GM23338 (cell line): Measurements from ENCODE around the gene GSN. TPM values are rescaled to one million over a fixed set of nuclear protein-coding genes. Genes with fewer than 3 reads are reported as not detected.

ENCODE experiments used
- ATAC-seq: fragments of 200-7000 bp; cut with Tn5 transposase; 3 replicates; pipeline ENCODE4 v1.9.1; 2020
- DNase-seq: peaks from one replicate; pipeline ENCODE4 v3.0.0-alpha.2; 2015; ENCODE audit warnings: low spot score
- H2AFZ ChIP-seq: fragments of 200-600 bp; sonication (generic); 2 replicates; pipeline ENCODE4 v1.8.0; 2016; ENCODE audit warnings: antibody characterized with exemption, mild to moderate bottlenecking, moderate library complexity
- H3F3A ChIP-seq: fragments of 200-600 bp; sonication (generic); replicated peaks from 2 replicates; pipeline ENCODE4 v1.8.0; 2017; ENCODE audit warnings: antibody characterized with exemption, mixed run types, low read depth
- H3K27ac ChIP-seq: fragments of 200-600 bp; sonication (generic); 2 replicates; pipeline ENCODE4 v1.6.1; 2016; ENCODE audit warnings: low read depth
- H3K27me3 ChIP-seq: fragments of 200-600 bp; sonication (generic); 2 replicates; pipeline ENCODE4 v1.8.0; 2016; ENCODE audit warnings: mild to moderate bottlenecking, mixed run types, moderate library complexity; ENCODE audit not compliant: insufficient read depth
- H3K36me3 ChIP-seq: fragments of 200-600 bp; sonication (generic); 2 replicates; pipeline ENCODE4 v1.8.0; 2016; ENCODE audit warnings: mild to moderate bottlenecking; ENCODE audit not compliant: insufficient read depth
- H3K4me1 ChIP-seq: fragments of 200-600 bp; sonication (generic); 2 replicates; pipeline ENCODE4 v1.8.0; 2016; ENCODE audit warnings: mild to moderate bottlenecking, moderate library complexity; ENCODE audit not compliant: insufficient read depth
- H3K4me2 ChIP-seq: fragments of 200-600 bp; sonication (generic); 2 replicates; pipeline ENCODE4 v1.7.1; 2017; ENCODE audit warnings: mixed run types
- H3K4me3 ChIP-seq: fragments of 200-600 bp; sonication (generic); 2 replicates; pipeline ENCODE4 v1.6.1; 2016; ENCODE audit warnings: mixed run types
- H3K79me2 ChIP-seq: fragments of 200-600 bp; sonication (generic); replicated peaks from 2 replicates; pipeline ENCODE4 v1.8.0; 2017; ENCODE audit warnings: mild to moderate bottlenecking; ENCODE audit not compliant: insufficient read depth
- H3K9me2 ChIP-seq: fragments of 200-600 bp; sonication (generic); 2 replicates; pipeline ENCODE4 v1.8.0; 2017; ENCODE audit not compliant: insufficient read depth
- H4K20me1 ChIP-seq: fragments of 200-600 bp; sonication (generic); replicated peaks from 2 replicates; pipeline ENCODE4 v1.8.0; 2017; ENCODE audit warnings: mild to moderate bottlenecking; ENCODE audit not compliant: insufficient read depth
- H3K27ac Mint-ChIP-seq: 2 replicates; pipeline ENCODE4 v1.8.0; 2020; ENCODE audit warnings: inconsistent platforms, mild to moderate bottlenecking, moderate library complexity, mixed read lengths
- H3K27me3 Mint-ChIP-seq: 3 replicates; pipeline ENCODE4 v1.8.0; 2022; ENCODE audit warnings: low read depth, mild to moderate bottlenecking, moderate library complexity, mixed read lengths, inconsistent platforms; ENCODE audit not compliant: insufficient read depth, poor library complexity
- H3K36me3 Mint-ChIP-seq: 3 replicates; pipeline ENCODE4 v1.8.0; 2021; ENCODE audit warnings: low read depth, mild to moderate bottlenecking, inconsistent platforms, moderate library complexity, mixed read lengths
- H3K4me1 Mint-ChIP-seq: 3 replicates; pipeline ENCODE4 v1.8.0; 2020; ENCODE audit warnings: mild to moderate bottlenecking, inconsistent platforms, mixed read lengths
- H3K4me3 Mint-ChIP-seq: 3 replicates; pipeline ENCODE4 v1.8.0; 2021; ENCODE audit warnings: moderate library complexity, mild to moderate bottlenecking, inconsistent platforms, mixed read lengths
- H3K9me3 Mint-ChIP-seq: 3 replicates; pipeline ENCODE4 v1.8.0; 2020; ENCODE audit warnings: moderate library complexity, mild to moderate bottlenecking, inconsistent platforms, mixed read lengths
- CREB1 ChIP-seq: fragments of 250-450 bp; sonication (Bioruptor Pico); IDR thresholded peaks from 2 replicates; pipeline ENCODE4 v1.5.0; 2020; ENCODE audit warnings: low read depth, mild to moderate bottlenecking, moderate library complexity
- EZH2 ChIP-seq: fragments of 200-600 bp; sonication (generic); IDR thresholded peaks from one replicate; pipeline ENCODE4 v1.8.0; 2017; ENCODE audit warnings: antibody characterized with exemption, mild to moderate bottlenecking, low read depth; ENCODE audit not compliant: unreplicated experiment
- EZH2phosphoT487 ChIP-seq: fragments of 200-600 bp; sonication (generic); IDR thresholded peaks from one replicate; pipeline ENCODE4 v1.8.1; 2018; ENCODE audit warnings: antibody characterized with exemption; ENCODE audit not compliant: unreplicated experiment
- JUNB ChIP-seq: IDR thresholded peaks from one replicate; pipeline ENCODE4 v1.6.1; 2016; ENCODE audit warnings: antibody characterized with exemption; ENCODE audit not compliant: unreplicated experiment
- POLR2AphosphoS5 ChIP-seq: IDR thresholded peaks from 2 replicates; pipeline ENCODE4 v1.6.1; 2016; ENCODE audit warnings: antibody characterized with exemption, low read depth
- STAT1 ChIP-seq: IDR thresholded peaks from one replicate; pipeline ENCODE4 v1.6.1; 2016; ENCODE audit warnings: antibody characterized with exemption; ENCODE audit not compliant: unreplicated experiment
- ZNF114 ChIP-seq: fragments of 250-450 bp; sonication (Bioruptor Pico); IDR thresholded peaks from 2 replicates; pipeline ENCODE4 v1.5.0; 2020; ENCODE audit warnings: mild to moderate bottlenecking, moderate library complexity
- ZNF331 ChIP-seq: fragments of 250-450 bp; sonication (Bioruptor Pico); IDR thresholded peaks from 2 replicates; pipeline ENCODE4 v1.5.0; 2020; ENCODE audit warnings: low read depth, mild to moderate bottlenecking, moderate library complexity
- polyA plus RNA-seq: library from polyadenylated mRNA; unstranded; fragments of >200 nt; fragmentation: Nextera tagmentation; extraction: Ambion mirVana; gene quantifications from 2 replicates; pipeline ENCODE4 v1.2.1, GENCODE V29; 2016
- total RNA-seq: library from RNA; depleted of rRNA; stranded (reverse); fragments of >200 nt; shearing (Covaris generic); gene quantifications from 2 replicates; pipeline ENCODE4 v1.2.3, GENCODE V29; 2014
- TF ChIP-seq, protein P1 (sequence below): fragments of 250-450 bp; sonication (Bioruptor Pico); IDR thresholded peaks from 2 replicates; pipeline ENCODE4 v1.5.0; 2020; ENCODE audit warnings: mild to moderate bottlenecking, moderate library complexity
- TF ChIP-seq, protein P2 (sequence below): IDR thresholded peaks from 2 replicates; pipeline ENCODE4 v1.6.1; 2016; ENCODE audit warnings: antibody characterized with exemption
- TF ChIP-seq, protein P3 (sequence below), 2 experiments: fragments of 200-600 bp in 1 of 2; sonication (generic) in 1 of 2; conservative IDR thresholded peaks; 2 replicates each; pipeline versions ENCODE4 v1.5.1 to v1.6.1; 2016 to 2017; ENCODE audit warnings: antibody characterized with exemption in 2 of 2, low read depth in 2 of 2, mild to moderate bottlenecking in 2 of 2, moderate library complexity in 1 of 2

Gene GSN
- total and polyA plus RNA-seq, 2 experiments from 2014 or later: 30.2 to 85.7 TPM

DNA sequence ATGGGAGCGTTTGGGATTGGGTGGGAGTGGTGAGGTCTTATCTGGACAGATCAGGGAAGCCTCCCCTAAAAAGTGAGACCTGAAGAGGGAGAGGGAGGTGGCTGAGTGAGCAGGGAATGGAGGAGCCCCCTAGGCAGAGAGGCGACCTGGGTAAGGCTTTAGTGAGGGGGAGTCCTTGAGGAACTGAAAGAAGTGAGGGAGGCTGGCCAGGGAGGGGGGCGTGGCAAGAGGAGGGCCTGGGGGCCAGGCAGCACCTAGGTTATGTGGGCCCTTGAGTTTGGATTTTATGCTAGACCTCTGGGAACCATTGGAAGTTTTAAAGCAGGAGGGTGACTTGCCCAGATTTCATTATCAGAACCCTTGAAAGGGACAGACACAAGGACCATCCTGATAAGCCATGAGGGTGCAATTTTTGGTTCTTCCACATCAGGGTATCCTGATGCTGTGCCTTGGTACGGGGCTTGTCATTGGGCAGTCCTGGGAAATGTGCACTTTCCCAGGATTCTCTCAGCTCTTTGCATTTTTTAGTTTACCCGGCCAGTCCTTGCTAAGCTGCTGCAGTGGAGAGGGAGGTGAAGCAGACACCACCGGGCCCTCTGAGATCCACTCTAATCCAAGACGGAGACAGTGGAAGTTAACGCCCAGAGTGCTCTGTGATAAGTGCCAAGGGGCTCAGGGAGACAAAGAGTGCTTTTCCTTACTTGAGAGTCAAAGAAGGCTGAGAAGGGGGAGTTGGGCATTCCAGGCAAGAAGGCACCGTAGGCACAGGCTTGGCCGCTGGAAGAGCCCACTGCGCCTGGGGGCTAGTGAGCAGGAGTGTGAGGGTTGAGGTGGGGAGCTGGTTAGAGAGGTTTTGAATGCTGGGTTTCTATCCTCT is 16.1 kb downstream of the GSN start (continued):
- TF ChIP-seq, protein P1, sequence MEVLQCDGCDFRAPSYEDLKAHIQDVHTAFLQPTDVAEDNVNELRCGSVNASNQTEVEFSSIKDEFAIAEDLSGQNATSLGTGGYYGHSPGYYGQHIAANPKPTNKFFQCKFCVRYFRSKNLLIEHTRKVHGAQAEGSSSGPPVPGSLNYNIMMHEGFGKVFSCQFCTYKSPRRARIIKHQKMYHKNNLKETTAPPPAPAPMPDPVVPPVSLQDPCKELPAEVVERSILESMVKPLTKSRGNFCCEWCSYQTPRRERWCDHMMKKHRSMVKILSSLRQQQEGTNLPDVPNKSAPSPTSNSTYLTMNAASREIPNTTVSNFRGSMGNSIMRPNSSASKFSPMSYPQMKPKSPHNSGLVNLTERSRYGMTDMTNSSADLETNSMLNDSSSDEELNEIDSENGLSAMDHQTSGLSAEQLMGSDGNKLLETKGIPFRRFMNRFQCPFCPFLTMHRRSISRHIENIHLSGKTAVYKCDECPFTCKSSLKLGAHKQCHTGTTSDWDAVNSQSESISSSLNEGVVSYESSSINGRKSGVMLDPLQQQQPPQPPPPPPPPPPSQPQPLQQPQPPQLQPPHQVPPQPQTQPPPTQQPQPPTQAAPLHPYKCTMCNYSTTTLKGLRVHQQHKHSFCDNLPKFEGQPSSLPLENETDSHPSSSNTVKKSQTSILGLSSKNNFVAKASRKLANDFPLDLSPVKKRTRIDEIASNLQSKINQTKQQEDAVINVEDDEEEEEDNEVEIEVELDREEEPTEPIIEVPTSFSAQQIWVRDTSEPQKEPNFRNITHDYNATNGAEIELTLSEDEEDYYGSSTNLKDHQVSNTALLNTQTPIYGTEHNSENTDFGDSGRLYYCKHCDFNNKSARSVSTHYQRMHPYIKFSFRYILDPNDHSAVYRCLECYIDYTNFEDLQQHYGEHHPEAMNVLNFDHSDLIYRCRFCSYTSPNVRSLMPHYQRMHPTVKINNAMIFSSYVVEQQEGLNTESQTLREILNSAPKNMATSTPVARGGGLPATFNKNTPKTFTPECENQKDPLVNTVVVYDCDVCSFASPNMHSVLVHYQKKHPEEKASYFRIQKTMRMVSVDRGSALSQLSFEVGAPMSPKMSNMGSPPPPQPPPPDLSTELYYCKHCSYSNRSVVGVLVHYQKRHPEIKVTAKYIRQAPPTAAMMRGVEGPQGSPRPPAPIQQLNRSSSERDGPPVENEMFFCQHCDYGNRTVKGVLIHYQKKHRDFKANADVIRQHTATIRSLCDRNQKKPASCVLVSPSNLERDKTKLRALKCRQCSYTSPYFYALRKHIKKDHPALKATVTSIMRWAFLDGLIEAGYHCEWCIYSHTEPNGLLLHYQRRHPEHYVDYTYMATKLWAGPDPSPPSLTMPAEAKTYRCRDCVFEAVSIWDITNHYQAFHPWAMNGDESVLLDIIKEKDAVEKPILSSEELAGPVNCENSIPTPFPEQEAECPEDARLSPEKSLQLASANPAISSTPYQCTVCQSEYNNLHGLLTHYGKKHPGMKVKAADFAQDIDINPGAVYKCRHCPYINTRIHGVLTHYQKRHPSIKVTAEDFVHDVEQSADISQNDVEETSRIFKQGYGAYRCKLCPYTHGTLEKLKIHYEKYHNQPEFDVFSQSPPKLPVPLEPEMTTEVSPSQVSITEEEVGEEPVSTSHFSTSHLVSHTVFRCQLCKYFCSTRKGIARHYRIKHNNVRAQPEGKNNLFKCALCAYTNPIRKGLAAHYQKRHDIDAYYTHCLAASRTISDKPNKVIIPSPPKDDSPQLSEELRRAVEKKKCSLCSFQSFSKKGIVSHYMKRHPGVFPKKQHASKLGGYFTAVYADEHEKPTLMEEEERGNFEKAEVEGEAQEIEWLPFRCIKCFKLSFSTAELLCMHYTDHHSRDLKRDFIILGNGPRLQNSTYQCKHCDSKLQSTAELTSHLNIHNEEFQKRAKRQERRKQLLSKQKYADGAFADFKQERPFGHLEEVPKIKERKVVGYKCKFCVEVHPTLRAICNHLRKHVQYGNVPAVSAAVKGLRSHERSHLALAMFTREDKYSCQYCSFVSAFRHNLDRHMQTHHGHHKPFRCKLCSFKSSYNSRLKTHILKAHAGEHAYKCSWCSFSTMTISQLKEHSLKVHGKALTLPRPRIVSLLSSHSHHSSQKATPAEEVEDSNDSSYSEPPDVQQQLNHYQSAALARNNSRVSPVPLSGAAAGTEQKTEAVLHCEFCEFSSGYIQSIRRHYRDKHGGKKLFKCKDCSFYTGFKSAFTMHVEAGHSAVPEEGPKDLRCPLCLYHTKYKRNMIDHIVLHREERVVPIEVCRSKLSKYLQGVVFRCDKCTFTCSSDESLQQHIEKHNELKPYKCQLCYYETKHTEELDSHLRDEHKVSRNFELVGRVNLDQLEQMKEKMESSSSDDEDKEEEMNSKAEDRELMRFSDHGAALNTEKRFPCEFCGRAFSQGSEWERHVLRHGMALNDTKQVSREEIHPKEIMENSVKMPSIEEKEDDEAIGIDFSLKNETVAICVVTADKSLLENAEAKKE (CRISPR knock-in tag): no peak
- TF ChIP-seq ZNF114 (CRISPR knock-in tag): no peak

DNA sequence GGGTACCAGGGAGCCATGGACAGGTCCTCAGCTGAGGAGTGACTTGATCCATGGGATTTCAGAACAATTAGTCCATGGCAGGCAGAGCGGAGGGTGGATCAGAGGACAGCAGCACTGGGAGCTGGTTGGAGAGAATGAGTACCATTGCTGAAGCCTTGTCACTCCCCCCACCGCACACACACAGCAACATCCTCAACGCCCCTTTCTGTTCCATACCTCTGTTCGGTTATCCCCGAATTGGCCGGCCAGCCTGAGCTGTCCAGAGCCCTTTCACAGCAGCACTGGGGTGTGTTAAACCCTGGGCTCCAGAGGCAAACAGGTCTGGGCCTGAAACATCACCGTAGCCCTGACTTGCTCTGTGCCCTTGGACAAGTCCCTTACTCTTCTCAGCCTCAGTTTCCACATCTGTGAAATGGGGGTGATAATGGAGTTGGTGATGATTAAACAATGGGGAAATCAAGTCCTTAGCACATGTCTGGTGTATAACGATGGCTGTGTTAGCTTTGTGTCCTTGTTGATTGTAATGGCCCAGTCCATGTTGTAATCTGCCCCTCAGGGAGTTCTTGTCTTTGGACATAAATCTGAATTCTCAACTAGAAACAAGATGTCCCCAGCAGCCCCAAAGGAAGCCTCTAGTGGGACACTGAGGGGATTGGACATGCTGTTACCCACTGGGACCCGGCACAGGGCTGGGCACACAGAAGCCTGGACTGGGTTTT is 16.9 kb downstream of the GSN start:
- Mint-ChIP-seq H3K9me3 (no peaks in the 10 kb centered on the region; the same call in 2 of the 3 replicates), H3K4me1 (peaks cover 47% of the 10 kb centered on the region), H3K27me3 (peaks cover 69% of the 10 kb centered on the region), H3K36me3 (peaks cover 20% of the 10 kb centered on the region; the same call in 2 of the 3 replicates), H3K4me3 (no peak overlapping the region), H3K27ac (no peak overlapping the region)
- H3K27ac ChIP-seq: no peak overlapping the region
- H3K4me1 ChIP-seq: peaks cover 38% of the 10 kb centered on the region
- peaks cover 14% of the 10 kb centered on the region for H4K20me1 ChIP-seq
- DNase-seq (no peak), ATAC-seq (no peak)
- H3K79me2 ChIP-seq: no peaks in the 10 kb centered on the region
- H3K36me3 ChIP-seq: no peaks in the 10 kb centered on the region
- H3F3A ChIP-seq: peaks cover 12% of the 10 kb centered on the region
- H3K4me2 ChIP-seq: no peak overlapping the region
- H3K4me3 ChIP-seq: no peak overlapping the region
- peaks cover 84% of the 10 kb centered on the region for H3K27me3 ChIP-seq
- TF ChIP-seq EZH2 (no peak), JUNB (no peak), ZNF114 (CRISPR knock-in tag) (no peak), ZNF331 (CRISPR knock-in tag) (no peak), POLR2AphosphoS5 (no peak), EZH2phosphoT487 (no peak), STAT1 (no peak), CREB1 (no peak)
- TF ChIP-seq, protein P2, sequence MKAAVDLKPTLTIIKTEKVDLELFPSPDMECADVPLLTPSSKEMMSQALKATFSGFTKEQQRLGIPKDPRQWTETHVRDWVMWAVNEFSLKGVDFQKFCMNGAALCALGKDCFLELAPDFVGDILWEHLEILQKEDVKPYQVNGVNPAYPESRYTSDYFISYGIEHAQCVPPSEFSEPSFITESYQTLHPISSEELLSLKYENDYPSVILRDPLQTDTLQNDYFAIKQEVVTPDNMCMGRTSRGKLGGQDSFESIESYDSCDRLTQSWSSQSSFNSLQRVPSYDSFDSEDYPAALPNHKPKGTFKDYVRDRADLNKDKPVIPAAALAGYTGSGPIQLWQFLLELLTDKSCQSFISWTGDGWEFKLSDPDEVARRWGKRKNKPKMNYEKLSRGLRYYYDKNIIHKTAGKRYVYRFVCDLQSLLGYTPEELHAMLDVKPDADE: no peak
- TF ChIP-seq, protein P3, sequence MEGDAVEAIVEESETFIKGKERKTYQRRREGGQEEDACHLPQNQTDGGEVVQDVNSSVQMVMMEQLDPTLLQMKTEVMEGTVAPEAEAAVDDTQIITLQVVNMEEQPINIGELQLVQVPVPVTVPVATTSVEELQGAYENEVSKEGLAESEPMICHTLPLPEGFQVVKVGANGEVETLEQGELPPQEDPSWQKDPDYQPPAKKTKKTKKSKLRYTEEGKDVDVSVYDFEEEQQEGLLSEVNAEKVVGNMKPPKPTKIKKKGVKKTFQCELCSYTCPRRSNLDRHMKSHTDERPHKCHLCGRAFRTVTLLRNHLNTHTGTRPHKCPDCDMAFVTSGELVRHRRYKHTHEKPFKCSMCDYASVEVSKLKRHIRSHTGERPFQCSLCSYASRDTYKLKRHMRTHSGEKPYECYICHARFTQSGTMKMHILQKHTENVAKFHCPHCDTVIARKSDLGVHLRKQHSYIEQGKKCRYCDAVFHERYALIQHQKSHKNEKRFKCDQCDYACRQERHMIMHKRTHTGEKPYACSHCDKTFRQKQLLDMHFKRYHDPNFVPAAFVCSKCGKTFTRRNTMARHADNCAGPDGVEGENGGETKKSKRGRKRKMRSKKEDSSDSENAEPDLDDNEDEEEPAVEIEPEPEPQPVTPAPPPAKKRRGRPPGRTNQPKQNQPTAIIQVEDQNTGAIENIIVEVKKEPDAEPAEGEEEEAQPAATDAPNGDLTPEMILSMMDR (conservative IDR thresholded peaks at IDR 0.05; ENCODE audit: low read depth in 2 of 2): no peak
- H2AFZ ChIP-seq: no peak overlapping the region
- H3K9me2 ChIP-seq: no peaks in the 10 kb centered on the region
